BE2C (cell line): ENCODE results near the gene ADPRH.

Source experiments
- DNase-seq: peaks from one replicate; pipeline ENCODE4 v3.0.0-alpha.2; 2020
- H3K27me3 ChIP-seq: fragments of 250-450 bp; sonication (Bioruptor Pico); 2 replicates; pipeline ENCODE4 v1.5.1; 2020; ENCODE audit warnings: mild to moderate bottlenecking
- H3K36me3 ChIP-seq: fragments of 250-450 bp; sonication (Bioruptor Pico); 2 replicates; pipeline ENCODE4 v1.5.1; 2020; ENCODE audit warnings: mild to moderate bottlenecking
- H3K4me1 ChIP-seq: fragments of 250-450 bp; sonication (Bioruptor Pico); 2 replicates; pipeline ENCODE4 v1.5.1; 2020
- H3K4me3 ChIP-seq: 2 replicates; pipeline ENCODE4 v1.5.1; 2011; ENCODE audit warnings: low read depth, low read length
- H3K9me3 ChIP-seq: fragments of 250-450 bp; sonication (Bioruptor Pico); 2 replicates; pipeline ENCODE4 v1.5.1; 2020
- TF ChIP-seq, protein P1 (sequence below): IDR thresholded peaks from 2 replicates; pipeline ENCODE4 v1.5.1; 2012; ENCODE audit warnings: mild to moderate bottlenecking, low read depth, low read length

Gene ADPRH

GRCh38 chr3:119636249-119636648 lies 57.0 kb downstream of the ADPRH start:
- Histone ChIP-seq H3K36me3 (peaks cover 1% of the 10 kb centered on the region; the same call in 1 of the 2 replicates), H3K4me1 (peaks cover 44% of the 10 kb centered on the region), H3K27me3 (no peaks in the 10 kb centered on the region), H3K9me3 (no peaks in the 10 kb centered on the region), H3K4me3 (no peak overlapping the region)
- DNase-seq, result no peak
- TF ChIP-seq, protein P1, sequence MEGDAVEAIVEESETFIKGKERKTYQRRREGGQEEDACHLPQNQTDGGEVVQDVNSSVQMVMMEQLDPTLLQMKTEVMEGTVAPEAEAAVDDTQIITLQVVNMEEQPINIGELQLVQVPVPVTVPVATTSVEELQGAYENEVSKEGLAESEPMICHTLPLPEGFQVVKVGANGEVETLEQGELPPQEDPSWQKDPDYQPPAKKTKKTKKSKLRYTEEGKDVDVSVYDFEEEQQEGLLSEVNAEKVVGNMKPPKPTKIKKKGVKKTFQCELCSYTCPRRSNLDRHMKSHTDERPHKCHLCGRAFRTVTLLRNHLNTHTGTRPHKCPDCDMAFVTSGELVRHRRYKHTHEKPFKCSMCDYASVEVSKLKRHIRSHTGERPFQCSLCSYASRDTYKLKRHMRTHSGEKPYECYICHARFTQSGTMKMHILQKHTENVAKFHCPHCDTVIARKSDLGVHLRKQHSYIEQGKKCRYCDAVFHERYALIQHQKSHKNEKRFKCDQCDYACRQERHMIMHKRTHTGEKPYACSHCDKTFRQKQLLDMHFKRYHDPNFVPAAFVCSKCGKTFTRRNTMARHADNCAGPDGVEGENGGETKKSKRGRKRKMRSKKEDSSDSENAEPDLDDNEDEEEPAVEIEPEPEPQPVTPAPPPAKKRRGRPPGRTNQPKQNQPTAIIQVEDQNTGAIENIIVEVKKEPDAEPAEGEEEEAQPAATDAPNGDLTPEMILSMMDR, result no peak

- H3K4me1 ChIP-seq, result peaks cover 44% of the 10 kb centered on the region
- TF ChIP-seq, protein P1, result no peak
- 0 out of 2 replicates have a peak, but pooled peaks cover under 1% of the 10 kb centered on the region for H3K9me3 ChIP-seq
- DNase-seq, result no peak
- no peak overlapping the region for H3K4me3 ChIP-seq
- peaks cover 7% of the 10 kb centered on the region for H3K36me3 ChIP-seq
- no peaks in the 10 kb centered on the region for H3K27me3 ChIP-seq
Observed at GRCh38 chr3:119636891-119637611, 57.8 kb downstream of the ADPRH start.

GRCh38 chr3:119637679-119638477 lies 58.6 kb downstream of the ADPRH start:
- no peak for DNase-seq
- TF ChIP-seq, protein P1, result no peak
- Histone ChIP-seq H3K36me3 (peaks cover 13% of the 10 kb centered on the region), H3K4me1 (peaks cover 37% of the 10 kb centered on the region), H3K27me3 (no peaks in the 10 kb centered on the region), H3K4me3 (peak overlapping the region; percentile 4; the same call in 1 of the 2 replicates), H3K9me3 (0 out of 2 replicates have a peak, but pooled peaks cover 3% of the 10 kb centered on the region)
